ENCODE data around the gene TNFRSF19.

DNA sequence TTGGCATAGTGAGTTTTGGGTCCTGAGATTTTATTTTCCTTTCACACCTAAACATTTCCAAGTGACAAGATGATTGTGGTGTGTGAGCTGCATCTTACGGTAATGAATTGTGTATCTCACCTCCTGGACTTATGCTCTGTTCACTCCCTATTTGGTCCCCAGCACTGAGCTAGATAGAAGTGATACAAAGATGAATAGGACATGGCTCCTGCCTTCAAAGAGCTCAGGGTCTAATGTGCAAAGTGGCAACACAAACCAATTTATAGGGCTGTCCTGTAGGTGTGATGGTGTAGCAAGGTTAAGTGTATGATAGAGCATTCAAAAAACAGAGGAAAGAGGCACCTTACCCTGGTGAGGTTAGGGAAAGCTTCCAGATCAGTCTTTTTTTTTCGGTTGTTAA lies 17.6 kb upstream of the TNFRSF19 start:
- TF ChIP-seq POLR2A (IDR thresholded peaks at IDR 0.05; ENCODE audit: extremely low read depth, insufficient read length) (no peak), MYC (IDR thresholded peaks at IDR 0.05; ENCODE audit: low read depth, low read length) (no peak)
- TF ChIP-seq, protein P1, sequence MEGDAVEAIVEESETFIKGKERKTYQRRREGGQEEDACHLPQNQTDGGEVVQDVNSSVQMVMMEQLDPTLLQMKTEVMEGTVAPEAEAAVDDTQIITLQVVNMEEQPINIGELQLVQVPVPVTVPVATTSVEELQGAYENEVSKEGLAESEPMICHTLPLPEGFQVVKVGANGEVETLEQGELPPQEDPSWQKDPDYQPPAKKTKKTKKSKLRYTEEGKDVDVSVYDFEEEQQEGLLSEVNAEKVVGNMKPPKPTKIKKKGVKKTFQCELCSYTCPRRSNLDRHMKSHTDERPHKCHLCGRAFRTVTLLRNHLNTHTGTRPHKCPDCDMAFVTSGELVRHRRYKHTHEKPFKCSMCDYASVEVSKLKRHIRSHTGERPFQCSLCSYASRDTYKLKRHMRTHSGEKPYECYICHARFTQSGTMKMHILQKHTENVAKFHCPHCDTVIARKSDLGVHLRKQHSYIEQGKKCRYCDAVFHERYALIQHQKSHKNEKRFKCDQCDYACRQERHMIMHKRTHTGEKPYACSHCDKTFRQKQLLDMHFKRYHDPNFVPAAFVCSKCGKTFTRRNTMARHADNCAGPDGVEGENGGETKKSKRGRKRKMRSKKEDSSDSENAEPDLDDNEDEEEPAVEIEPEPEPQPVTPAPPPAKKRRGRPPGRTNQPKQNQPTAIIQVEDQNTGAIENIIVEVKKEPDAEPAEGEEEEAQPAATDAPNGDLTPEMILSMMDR (IDR thresholded peaks at IDR 0.05; ENCODE audit: low read depth, low read length), result no peak
